GM21526 (cell line): ENCODE measurements around the gene PTRH1.

Source experiments
- ATAC-seq: cut with Tn5 transposase; IDR thresholded peaks from one replicate; pipeline ENCODE4 v1.9.1; 2021; ENCODE audit warnings: moderate library complexity; ENCODE audit not compliant: unreplicated experiment, low FRiP score

PTRH1 gene

DNA sequence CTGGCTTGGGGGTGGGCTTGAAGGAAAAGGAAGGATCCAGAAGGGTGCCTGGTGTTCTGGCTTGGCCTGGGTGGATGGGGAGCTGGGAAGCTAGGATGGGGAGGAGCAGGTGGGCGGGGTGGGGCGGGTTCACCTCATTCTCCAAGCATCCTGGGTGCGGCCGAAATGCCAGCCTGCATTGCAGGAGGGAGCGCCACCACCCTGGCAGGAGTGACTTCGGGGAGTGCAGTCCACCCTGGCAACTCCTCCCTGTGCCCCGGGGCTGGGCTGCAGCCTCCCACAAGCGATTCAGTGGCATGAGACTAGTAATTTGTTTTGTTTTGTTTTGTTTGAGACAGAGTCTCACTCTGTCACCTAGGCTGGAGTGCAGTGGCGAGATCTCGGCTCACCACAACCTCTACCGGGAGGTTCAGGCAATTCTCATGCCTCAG is 5.9 kb upstream of the PTRH1 start:
- no peak for ATAC-seq

DNA sequence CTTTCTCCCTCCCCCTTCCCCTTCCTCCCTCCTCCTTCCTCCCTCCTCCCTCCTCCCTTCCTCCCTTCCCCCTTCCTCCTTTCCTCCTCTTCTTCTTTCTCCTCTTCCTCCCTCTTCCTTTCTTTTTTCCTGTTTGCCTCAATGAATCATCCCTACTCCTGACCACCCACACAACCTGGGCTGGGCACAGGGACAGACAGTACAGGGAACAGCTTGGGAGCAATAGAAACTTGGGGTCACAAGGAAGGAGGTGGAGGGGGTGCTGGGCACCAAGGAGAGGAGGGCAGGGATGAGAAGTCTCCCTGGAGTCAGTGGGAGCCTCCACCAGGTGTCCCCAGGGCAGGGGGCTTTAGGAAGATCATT is 5.4 kb upstream of the PTRH1 start:
- ATAC-seq, result no peak

DNA sequence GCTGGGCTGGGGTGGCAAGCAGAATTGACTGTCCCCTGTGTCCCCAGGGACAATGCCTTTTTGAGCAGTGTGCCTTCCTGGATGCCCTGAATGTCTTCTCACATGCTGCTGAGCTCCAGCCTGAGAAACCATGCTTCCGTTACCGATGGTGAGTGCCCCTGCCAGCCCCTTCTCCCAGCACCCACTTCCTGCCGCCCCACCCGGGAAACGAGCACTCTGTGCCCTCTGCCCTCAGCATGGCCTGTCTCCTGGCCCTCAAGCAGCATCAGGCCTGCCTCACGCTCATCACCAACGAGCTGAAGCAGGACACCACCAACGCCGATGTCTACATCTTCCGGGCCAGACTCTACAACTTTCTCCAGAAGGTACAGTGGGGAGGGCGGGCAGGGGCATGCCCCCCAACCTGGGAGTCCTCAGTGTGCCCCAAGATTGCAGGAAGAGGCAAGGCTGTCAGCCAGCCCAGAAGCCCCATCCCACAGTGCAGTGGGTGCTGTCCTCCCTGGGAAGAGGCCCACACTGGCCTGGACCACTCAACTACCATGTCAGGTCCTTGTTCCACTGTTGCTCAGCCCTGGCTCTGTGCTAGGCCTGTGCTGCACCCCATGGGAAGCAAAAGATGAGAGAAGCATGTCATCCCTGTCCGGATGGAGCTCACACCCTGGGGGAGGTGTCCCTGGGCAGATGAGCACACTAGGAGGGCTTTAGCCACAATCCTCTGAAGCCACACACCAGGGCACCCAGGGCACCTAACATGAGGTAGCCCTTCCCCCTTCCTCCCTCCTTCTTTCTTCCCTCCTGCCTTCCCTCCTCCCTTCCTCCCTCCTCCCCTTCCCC is 4.8 kb upstream of the PTRH1 start:
- ATAC-seq, result no peak

- ATAC-seq, result no peak
Observed at GRCh38 chr9:127717766-127718165, 2.3 kb upstream of the PTRH1 start.

DNA sequence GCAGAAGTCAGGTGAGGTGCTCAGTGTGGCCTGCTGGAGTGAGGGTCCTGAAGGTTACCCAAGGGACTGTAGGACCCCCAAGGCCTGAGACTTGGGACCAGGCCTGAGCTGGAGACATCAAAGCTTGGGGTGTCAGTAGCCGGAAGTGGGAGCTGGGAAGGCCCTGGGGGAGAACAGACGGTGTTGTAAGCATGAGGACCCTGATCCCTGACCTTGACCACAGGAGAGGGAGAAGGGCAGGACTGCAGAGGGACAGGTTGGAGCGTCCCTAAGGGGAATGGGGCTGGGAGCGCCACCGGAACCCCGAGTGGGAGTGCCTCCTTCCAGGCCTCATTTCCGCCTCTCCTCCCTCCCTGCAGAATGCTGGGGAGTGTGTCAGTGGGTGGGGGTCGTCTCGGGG is 949 bp upstream of the PTRH1 start:
- no peak for ATAC-seq

GRCh38 chr9:127714951-127715469 is 453 bp downstream of the PTRH1 start:
- ATAC-seq, result no peak

- no peak for ATAC-seq
Observed at GRCh38 chr9:127714020-127714750, 1.3 kb downstream of the PTRH1 start.

- ATAC-seq, result no peak
Observed at GRCh38 chr9:127712867-127713266, 2.6 kb downstream of the PTRH1 start.

DNA sequence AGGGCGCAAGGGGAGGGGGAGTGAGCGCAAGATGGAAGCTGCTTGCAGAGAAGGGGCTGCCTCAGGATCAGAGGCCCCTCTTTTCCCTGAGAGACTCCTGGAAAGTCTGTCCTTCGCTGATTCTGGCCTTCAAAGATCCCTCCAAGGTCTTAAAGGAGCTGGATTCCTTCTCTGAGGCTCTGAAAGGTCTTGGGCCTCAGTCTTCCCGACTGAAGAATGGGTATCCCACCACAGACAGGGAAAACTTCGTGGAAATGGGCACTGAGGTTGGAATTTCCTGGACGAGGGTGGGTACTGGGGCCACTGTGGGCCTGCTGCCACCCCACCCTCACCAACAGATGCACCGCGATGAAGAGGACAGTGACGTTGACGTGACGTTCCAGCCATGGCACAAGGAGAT is 3.1 kb downstream of the PTRH1 start:
- ATAC-seq, result no peak

DNA sequence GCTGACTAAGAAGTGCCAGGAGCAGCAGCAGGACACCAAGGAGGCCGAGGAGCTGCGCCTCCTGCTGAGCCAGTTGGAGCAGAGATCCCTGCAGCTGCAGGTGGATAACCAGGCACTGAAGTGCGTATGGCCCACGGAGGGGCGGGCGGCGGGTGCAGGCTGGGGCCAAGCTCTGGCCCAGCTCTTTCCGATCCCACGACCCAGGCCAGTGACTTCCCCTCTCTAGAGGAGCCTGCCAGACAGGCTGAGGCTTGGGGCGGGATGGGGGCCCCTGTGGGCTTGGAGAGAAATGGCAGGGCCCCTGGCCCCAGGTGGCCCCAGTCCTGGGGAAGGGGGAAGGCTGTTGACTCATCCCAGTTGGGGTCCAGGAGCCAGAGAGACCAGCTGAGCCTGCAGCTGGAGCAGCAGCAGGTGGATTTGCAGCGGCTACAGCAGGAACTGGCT is 3.6 kb downstream of the PTRH1 start:
- ATAC-seq, result no peak

DNA sequence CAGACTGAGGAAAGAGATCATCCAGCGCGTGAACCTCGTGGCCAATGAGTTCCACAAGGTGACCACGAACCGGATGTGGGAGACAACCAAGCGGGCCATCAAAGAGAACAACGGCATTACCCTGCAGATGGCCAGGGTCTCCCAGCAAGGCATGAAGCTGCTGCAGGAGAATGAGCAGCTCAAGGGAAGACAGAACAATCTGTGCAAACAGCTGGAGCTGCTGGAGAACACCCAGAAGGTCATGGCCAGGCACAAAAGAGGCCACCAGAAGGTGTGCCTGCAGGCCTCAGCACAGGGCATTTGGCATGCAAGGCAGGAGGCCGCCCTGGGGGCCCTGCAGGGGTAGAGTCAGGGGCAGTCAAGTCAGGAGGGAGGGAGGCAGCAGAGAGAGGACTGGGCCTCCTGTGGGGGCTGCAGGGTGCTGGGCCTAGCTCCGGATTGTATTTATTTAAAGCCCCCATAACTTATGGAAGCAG is 4.2 kb downstream of the PTRH1 start:
- ATAC-seq, result no peak

DNA sequence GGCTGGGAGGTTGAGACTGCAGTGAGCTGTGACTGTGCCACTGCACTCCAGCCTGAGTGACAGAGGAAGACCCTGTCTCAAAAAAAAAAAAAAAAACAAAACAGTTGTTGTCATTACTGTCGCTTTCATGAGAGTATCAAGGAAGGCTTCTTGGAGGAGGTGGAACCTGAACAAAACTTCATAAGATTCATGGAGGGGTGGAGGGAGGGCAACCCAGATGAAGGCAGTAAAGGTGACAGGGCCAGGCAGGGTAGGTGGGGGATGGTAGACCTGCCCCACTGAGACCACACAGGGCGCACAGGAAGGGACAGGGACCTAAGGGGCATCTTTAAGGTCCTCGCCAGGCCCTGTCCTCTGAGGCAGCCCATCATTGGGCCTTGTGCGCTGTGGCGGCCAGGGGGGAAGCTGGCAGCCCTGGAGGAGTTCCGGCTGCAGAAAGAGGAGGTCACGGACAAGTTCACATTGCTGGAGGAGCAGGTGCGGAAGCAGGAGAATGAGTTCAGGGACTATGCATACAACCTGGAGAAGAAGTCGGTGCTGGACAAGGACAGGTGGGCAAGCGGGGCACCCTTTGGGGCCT is 5.2 kb downstream of the PTRH1 start:
- no peak for ATAC-seq

GRCh38 chr9:127708952-127709587 is 6.4 kb downstream of the PTRH1 start:
- no peak for ATAC-seq

DNA sequence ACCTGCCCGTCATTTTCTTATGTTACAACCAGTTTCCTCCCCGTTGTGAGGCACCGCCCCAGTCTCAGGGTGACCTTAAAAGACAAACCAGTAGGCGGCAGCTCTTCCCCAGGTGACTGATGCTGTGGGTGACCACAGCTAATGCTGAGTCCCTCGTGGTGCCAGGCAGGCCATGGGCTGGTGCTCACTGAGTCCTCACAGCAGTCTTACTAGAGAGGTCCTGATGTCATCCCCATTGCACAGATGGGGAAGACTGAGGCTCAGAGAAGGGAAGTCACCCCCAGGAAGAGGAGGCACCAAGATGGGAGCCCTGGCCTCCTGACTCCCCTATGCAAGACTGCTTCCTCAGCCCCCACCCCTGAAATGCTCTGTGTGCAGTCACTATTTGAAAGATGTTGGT is 7.7 kb downstream of the PTRH1 start:
- ATAC-seq, result no peak

GRCh38 chr9:127706836-127707241 is 8.6 kb downstream of the PTRH1 start, which contains the start of gene CFAP157:
TSS of gene CFAP157 (plus strand) at chr9:127706988. CDS start at chr9:127707032, 44 bp downstream.
- ATAC-seq, result no peak

- ATAC-seq, result no peak
Observed at GRCh38 chr9:127705577-127706379, 9.7 kb downstream of the PTRH1 start.

- ATAC-seq, result no peak
Observed at GRCh38 chr9:127703289-127703946, 12.0 kb downstream of the PTRH1 start.

GRCh38 chr9:127700594-127701255 is 14.7 kb downstream of the PTRH1 start:
- ATAC-seq, result no peak

DNA sequence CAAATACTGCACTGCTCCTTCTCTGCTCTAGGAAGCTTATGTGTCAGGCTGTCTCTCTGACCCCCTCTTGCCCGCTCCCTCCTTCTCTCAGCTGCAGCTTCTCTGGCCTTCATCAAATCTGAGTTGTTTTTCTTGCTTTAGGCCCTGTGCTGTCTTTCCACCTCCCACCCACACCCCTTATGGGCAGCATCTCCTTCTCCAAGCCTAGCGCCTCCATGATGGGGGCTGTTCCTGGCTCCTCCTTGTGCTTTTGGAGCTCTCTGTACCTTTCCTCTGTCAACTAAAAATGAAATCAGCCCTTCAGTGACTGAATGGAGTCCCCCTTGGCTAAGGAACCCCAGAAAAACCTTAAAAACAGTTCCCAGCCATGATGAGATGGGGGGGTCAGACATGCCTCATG is 15.3 kb downstream of the PTRH1 start:
- ATAC-seq, result no peak
